ENCODE measurements around the gene SMIM41. TPM values are rescaled to one million over a fixed set of nuclear protein-coding genes. Genes with fewer than 3 reads are reported as not detected.

The SMIM41 gene
- total RNA-seq, 1 donor = 0.43 TPM

- no peak for TF ChIP-seq CTCF (IDR thresholded peaks at IDR 0.05; ENCODE audit: insufficient read depth, low read depth, low read length)
- no peak overlapping the region for H3K4me3 ChIP-seq (ENCODE audit: low read depth, low read length)
- DNase-seq (ENCODE audit: low read depth) = no peak
These were observed 46.0 kb downstream of the SMIM41 start for GRCh38 chr12:52125476-52125900.

GRCh38 chr12:52126050-52126604 lies 46.6 kb downstream of the SMIM41 start:
- TF ChIP-seq CTCF (IDR thresholded peaks at IDR 0.05; ENCODE audit: insufficient read depth, low read depth, low read length) = no peak
- DNase-seq (ENCODE audit: low read depth) = no peak
- no peak overlapping the region for H3K4me3 ChIP-seq (ENCODE audit: low read depth, low read length)

- no peak for TF ChIP-seq CTCF (IDR thresholded peaks at IDR 0.05; ENCODE audit: insufficient read depth, low read depth, low read length)
- no peak for DNase-seq (ENCODE audit: low read depth)
- H3K4me3 ChIP-seq (ENCODE audit: low read depth, low read length) = no peak overlapping the region
These were observed 47.4 kb downstream of the SMIM41 start for GRCh38 chr12:52126605-52127578.

GRCh38 chr12:52127683-52128450 lies 48.4 kb downstream of the SMIM41 start:
- H3K4me3 ChIP-seq (ENCODE audit: low read depth, low read length) = no peak overlapping the region
- TF ChIP-seq CTCF (IDR thresholded peaks at IDR 0.05; ENCODE audit: insufficient read depth, low read depth, low read length) = no peak
- no peak for DNase-seq (ENCODE audit: low read depth)

- no peak overlapping the region for H3K4me3 ChIP-seq (ENCODE audit: low read depth, low read length)
- TF ChIP-seq CTCF (IDR thresholded peaks at IDR 0.05; ENCODE audit: insufficient read depth, low read depth, low read length) = no peak
- DNase-seq (ENCODE audit: low read depth) = no peak
These were observed 51.2 kb downstream of the SMIM41 start for GRCh38 chr12:52130711-52131110.

- no peak overlapping the region for H3K4me3 ChIP-seq (ENCODE audit: low read depth, low read length)
- no peak for DNase-seq (ENCODE audit: low read depth)
- TF ChIP-seq CTCF (IDR thresholded peaks at IDR 0.05; ENCODE audit: insufficient read depth, low read depth, low read length) = no peak
These were observed 53.3 kb downstream of the SMIM41 start for GRCh38 chr12:52132754-52133161.

All from fibroblast of villous mesenchyme (primary cell).